ENCODE measurements around the gene ZNF267.
"Not testable (repeated sequence)": the region's sequence is repeated elsewhere in the genome, so short reads cannot be mapped to it uniquely, and the experiment has no call there.

DNA sequence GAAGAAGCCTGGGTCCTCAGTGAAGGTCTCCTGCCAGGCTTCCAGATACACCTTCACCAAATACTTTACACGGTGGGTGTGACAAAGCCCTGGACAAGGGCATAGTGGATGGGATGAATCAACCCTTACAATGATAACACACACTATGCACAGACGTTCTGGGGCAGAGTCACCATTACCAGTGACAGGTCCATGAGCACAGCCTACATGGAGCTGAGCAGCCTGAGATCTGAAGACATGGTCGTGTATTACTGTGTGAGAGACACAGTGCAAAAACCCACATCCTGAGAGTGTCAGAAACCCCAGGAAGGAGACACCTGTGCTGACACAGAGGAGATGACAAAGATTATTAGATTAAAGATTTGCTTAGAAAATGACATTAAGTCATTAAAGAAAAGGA is 78.6 kb downstream of the ZNF267 start:
- not testable (repeated sequence) for TF ChIP-seq EP300 (IDR thresholded peaks at IDR 0.05; ENCODE audit: low read depth); POLR2AphosphoS5 (IDR thresholded peaks at IDR 0.05); POLR2A (IDR thresholded peaks at IDR 0.05)

Measured in transverse colon (tissue), 3 donors.